ENCODE results near the gene CFAP221. TPM values are rescaled to one million over a fixed set of nuclear protein-coding genes. Genes with fewer than 3 reads are reported as not detected.

CFAP221 gene
- total and polyA plus RNA-seq, 2 donors (not counting 3 experiments of a cell fraction or from before 2014, with no cell fraction given) = 0.06 TPM; not detected in 1

GRCh38 chr2:119692954-119693353, 148.7 kb downstream of the CFAP221 start:
- CTCF ChIA-PET = interaction anchor here (0.9 to 2.6 kb wide), 3 partner anchors 10 to 620 kb away, joined by 3 to 12 read pairs (median 4); no protein-coding TSS in a partner anchor
- Histone ChIP-seq H3K36me3 (ENCODE audit: control insufficient read depth in 2 of 2, extremely low read depth in 1 of 2, insufficient read depth in 2 of 2, low read length in 2 of 2) (no peaks in the 10 kb centered on the region), H3K4me3 (replicated peaks in 1 of 3; ENCODE audit: insufficient read depth in 1 of 3, low read depth in 1 of 3, low read length in 3 of 3) (no peak overlapping the region), H3K4me1 (ENCODE audit: control insufficient read depth, extremely low read depth, insufficient read depth, low read length) (no peaks in the 10 kb centered on the region), H3K9me1 (replicated peaks; ENCODE audit: control insufficient read depth, extremely low read depth, insufficient read depth, low read length) (no peaks in the 10 kb centered on the region), H3K79me2 (ENCODE audit: control insufficient read depth, insufficient read depth, low read length) (no peaks in the 10 kb centered on the region), H3K27ac (ENCODE audit: insufficient read depth, low read depth, low read length) (no peak overlapping the region), H3K9ac (replicated peaks; ENCODE audit: extremely low read depth, insufficient read depth, low read length) (no peak overlapping the region), H3K4me2 (ENCODE audit: insufficient read depth, low read length) (no peak overlapping the region), H3K9me3 (replicated peaks; ENCODE audit: control insufficient read depth, insufficient read depth, low read length) (no peaks in the 10 kb centered on the region), H4K20me1 (replicated peaks; ENCODE audit: control insufficient read depth, extremely low read depth, insufficient read depth, low read length) (no peaks in the 10 kb centered on the region), H3K27me3 (ENCODE audit: control insufficient read depth in 2 of 2, insufficient read depth in 2 of 2, low read length in 2 of 2) (no peaks in the 10 kb centered on the region), H2AFZ (ENCODE audit: low read depth, low read length) (no peak overlapping the region)
- BruUV-seq (replicated peaks) = no TSS peak
- POLR2A ChIA-PET = no interaction called here
- intact Hi-C loops (cut with micrococcal nuclease) = no loop called here
- dilution Hi-C loops (cut with MboI; ENCODE audit: extremely low pct_ligation_motif_present, low sequenced_read_pairs) = no loop called here
- FAIRE-seq = no peak
- no peak for DNase-seq (ENCODE audit: low read depth, low spot score)
- TF ChIP-seq MAX (IDR thresholded peaks at IDR 0.05; ENCODE audit: insufficient read depth, insufficient read length) (no peak), CTCF (IDR thresholded peaks at IDR 0.05; ENCODE audit: extremely low read depth in 1 of 2, insufficient read depth in 1 of 2, low read depth in 1 of 2, low read length in 2 of 2) (no peak), POLR2AphosphoS5 (IDR thresholded peaks at IDR 0.05; ENCODE audit: insufficient read depth, low read depth, low read length) (no peak), FOS (IDR thresholded peaks at IDR 0.05; ENCODE audit: borderline replicate concordance, insufficient read depth, low read length) (no peak), EZH2 (IDR thresholded peaks at IDR 0.05; ENCODE audit: borderline replicate concordance, low read depth, low read length, severe bottlenecking) (no peak), JUN (IDR thresholded peaks at IDR 0.05; ENCODE audit: borderline replicate concordance, insufficient read depth, insufficient read length, low read depth) (no peak), POLR2A (IDR thresholded peaks at IDR 0.05; ENCODE audit: low read depth, low read length) (no peak), MYC (IDR thresholded peaks at IDR 0.05; ENCODE audit: low read depth, low read length) (no peak), GATA2 (IDR thresholded peaks at IDR 0.05; ENCODE audit: insufficient read depth, insufficient read length, low read depth, low read length) (no peak)

Measured in endothelial cell of umbilical vein (primary cell).